ENCODE results near the gene CAMK1D. TPM values are rescaled to one million over a fixed set of nuclear protein-coding genes. Genes with fewer than 3 reads are reported as not detected.

The CAMK1D gene
- total RNA-seq, 3 donors from 2014 or later (not counting 1 experiment from before 2014, with no cell fraction given): 44.2 to 56.4 (median 49.7) TPM

DNA sequence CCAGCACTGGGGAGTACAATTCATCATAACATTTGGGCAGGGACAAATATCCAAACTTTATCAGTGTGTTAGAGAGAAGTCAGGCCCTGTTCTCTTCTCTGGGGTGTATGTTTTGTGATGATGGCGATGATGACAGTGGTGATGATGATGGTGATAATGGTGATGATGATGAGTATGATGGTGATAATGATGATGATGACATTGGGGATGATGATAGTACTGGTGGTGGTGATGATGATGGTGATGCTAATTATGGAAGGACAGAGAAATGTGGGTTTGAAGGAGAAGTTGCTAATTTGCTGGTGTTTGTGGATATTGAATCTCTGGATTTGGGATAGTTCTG is 64.0 kb downstream of the CAMK1D start:
- intact Hi-C loops (cut with micrococcal nuclease): loop anchor here (1.0 to 5.0 kb wide), 3 partner anchors 35 to 64 kb away; partner anchors contain the start of gene CAMK1D
- H3K4me1 Mint-ChIP-seq: peaks cover 26 to 29% of the 10 kb centered on the region in 2 donors
- H3K27ac Mint-ChIP-seq: peak overlapping the region in 1 of 2 donors; percentile 62
- no peaks in the 10 kb centered on the region for H3K36me3 Mint-ChIP-seq
- DNase-seq (no peak), ATAC-seq (peak in 2 of 3 donors; percentile 63 to 74)
- H3K9me3 Mint-ChIP-seq: peaks cover 3 to 4% of the 10 kb centered on the region in 2 donors
- no peak overlapping the region for H3K4me3 Mint-ChIP-seq
- peaks cover 8% of the 10 kb centered on the region for H3K4me1 ChIP-seq (ENCODE audit: control insufficient read depth, insufficient read depth, low read length)
- TF ChIP-seq, protein P1, sequence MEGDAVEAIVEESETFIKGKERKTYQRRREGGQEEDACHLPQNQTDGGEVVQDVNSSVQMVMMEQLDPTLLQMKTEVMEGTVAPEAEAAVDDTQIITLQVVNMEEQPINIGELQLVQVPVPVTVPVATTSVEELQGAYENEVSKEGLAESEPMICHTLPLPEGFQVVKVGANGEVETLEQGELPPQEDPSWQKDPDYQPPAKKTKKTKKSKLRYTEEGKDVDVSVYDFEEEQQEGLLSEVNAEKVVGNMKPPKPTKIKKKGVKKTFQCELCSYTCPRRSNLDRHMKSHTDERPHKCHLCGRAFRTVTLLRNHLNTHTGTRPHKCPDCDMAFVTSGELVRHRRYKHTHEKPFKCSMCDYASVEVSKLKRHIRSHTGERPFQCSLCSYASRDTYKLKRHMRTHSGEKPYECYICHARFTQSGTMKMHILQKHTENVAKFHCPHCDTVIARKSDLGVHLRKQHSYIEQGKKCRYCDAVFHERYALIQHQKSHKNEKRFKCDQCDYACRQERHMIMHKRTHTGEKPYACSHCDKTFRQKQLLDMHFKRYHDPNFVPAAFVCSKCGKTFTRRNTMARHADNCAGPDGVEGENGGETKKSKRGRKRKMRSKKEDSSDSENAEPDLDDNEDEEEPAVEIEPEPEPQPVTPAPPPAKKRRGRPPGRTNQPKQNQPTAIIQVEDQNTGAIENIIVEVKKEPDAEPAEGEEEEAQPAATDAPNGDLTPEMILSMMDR (IDR thresholded peaks at IDR 0.05): no peak
- WGBS (ENCODE audit: insufficient coverage): 88% methylated on average over 1 of the region's 1 CpG
- H3K27me3 Mint-ChIP-seq (ENCODE audit: low read depth in 2 of 2): no peaks in the 10 kb centered on the region
- H3K36me3 ChIP-seq (ENCODE audit: control insufficient read depth, insufficient read depth, low read length): no peaks in the 10 kb centered on the region
- H3K9me3 ChIP-seq (ENCODE audit: control insufficient read depth, insufficient read depth, low read length): no peaks in the 10 kb centered on the region
- H3K4me3 ChIP-seq (ENCODE audit: low read length): no peak overlapping the region
- no peaks in the 10 kb centered on the region for H3K27me3 ChIP-seq (ENCODE audit: control insufficient read depth, insufficient read depth, low read length)
- no peak overlapping the region for H3K27ac ChIP-seq (ENCODE audit: low read length)

DNA sequence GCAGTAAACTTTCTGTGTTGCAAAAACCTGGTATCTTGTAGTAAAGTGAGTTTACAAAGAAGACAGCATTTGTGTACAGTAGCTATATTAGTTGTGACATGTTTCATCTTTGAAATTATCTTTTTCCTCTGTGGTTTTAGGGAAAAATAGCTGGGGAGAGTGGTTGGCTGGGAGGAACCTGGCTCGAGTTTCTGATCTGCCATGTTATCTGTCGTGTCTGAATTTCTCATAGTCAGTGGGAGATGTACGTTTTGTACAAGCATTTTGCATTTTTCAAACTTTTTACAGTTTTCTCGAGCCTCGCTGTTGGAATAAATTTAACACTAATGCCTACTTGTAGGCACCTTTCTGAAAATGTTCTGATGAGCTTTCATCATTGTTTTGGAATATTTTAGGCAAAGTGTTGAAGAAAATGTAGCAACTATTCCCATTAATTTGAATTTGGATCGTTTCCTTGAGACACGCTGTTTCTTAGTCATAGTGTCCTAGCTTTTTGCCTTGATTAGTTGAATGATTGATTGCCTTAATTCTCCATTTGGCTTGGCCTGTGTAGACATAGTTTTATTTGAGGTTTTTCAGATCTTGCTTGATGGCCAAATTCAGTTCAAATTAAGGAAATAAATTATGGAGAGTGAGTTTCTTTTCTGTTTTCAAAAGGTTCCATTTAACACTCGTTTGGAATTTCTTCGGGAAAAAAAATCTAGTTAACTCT is 65.1 kb downstream of the CAMK1D start:
- no peak overlapping the region for H3K27ac ChIP-seq (ENCODE audit: low read length)
- no peaks in the 10 kb centered on the region for H3K9me3 ChIP-seq (ENCODE audit: control insufficient read depth, insufficient read depth, low read length)
- ATAC-seq: no peak
- peaks cover 3 to 4% of the 10 kb centered on the region in 2 donors for H3K9me3 Mint-ChIP-seq
- H3K27me3 ChIP-seq (ENCODE audit: control insufficient read depth, insufficient read depth, low read length): no peaks in the 10 kb centered on the region
- peaks cover 37 to 40% of the 10 kb centered on the region in 2 donors for H3K4me1 Mint-ChIP-seq
- no peaks in the 10 kb centered on the region for H3K36me3 ChIP-seq (ENCODE audit: control insufficient read depth, insufficient read depth, low read length)
- TF ChIP-seq, protein P1 (IDR thresholded peaks at IDR 0.05): no peak
- intact Hi-C loops (cut with micrococcal nuclease): loop anchor here (5.0 kb wide), 1 partner anchor 47 kb away; no protein-coding TSS in a partner anchor
- peaks cover 13% of the 10 kb centered on the region for H3K4me1 ChIP-seq (ENCODE audit: control insufficient read depth, insufficient read depth, low read length)
- H3K4me3 Mint-ChIP-seq: no peak overlapping the region
- H3K27me3 Mint-ChIP-seq (ENCODE audit: low read depth in 2 of 2): no peaks in the 10 kb centered on the region
- no peak overlapping the region for H3K4me3 ChIP-seq (ENCODE audit: low read length)
- WGBS (ENCODE audit: insufficient coverage): 91% methylated on average over 7 of the region's 9 CpGs
- no peak for DNase-seq
- no peak overlapping the region for H3K27ac Mint-ChIP-seq
- H3K36me3 Mint-ChIP-seq: no peaks in the 10 kb centered on the region

DNA sequence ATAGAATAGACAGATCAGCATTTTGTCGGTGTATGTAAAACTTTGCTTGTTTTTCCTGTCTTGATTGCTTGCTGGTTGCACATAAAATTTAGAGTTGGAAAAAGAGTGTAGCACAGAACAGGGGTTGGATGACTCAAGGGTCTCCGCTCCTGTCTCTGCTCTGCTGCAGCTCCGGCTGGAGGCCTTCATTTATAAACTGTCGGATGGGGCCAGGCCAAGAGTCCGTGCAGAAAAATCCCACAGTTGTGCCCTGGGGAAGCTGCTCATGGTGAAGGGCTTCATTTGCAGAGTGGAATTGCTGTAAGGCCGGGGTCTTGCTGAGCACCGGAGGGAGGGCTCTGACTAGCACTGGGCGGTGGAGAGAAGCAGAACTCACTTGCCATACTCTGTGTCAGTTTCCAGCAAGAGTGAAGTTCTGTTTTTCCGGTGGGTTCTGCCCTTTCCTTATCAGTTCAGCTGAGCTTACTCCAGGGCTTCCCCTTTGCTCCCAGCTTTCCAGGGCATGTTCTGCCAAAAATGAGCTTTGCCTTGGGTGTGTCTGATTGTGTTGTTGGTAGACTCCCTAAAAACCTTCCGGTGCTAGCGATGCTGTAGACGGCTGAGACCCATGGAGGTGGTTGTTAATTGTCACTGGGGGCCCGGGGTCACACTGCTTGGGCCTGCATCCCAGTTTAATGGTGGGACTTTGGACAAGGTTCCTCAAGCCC is 67.2 kb downstream of the CAMK1D start:
- no peak overlapping the region for H3K4me3 ChIP-seq (ENCODE audit: low read length)
- peaks cover 19% of the 10 kb centered on the region for H3K4me1 ChIP-seq (ENCODE audit: control insufficient read depth, insufficient read depth, low read length)
- H3K4me1 Mint-ChIP-seq: peaks cover 40 to 48% of the 10 kb centered on the region in 2 donors
- no peaks in the 10 kb centered on the region for H3K9me3 ChIP-seq (ENCODE audit: control insufficient read depth, insufficient read depth, low read length)
- no peaks in the 10 kb centered on the region for H3K36me3 ChIP-seq (ENCODE audit: control insufficient read depth, insufficient read depth, low read length)
- ATAC-seq (no peak), DNase-seq (no peak)
- peak overlapping the region in 1 of 2 donors; percentile 2 for H3K27ac Mint-ChIP-seq
- no peaks in the 10 kb centered on the region for H3K36me3 Mint-ChIP-seq
- TF ChIP-seq, protein P1 (IDR thresholded peaks at IDR 0.05): no peak
- no peak overlapping the region for H3K27ac ChIP-seq (ENCODE audit: low read length)
- no peak overlapping the region for H3K4me3 Mint-ChIP-seq
- peaks cover 3 to 4% of the 10 kb centered on the region in 2 donors for H3K9me3 Mint-ChIP-seq
- no peaks in the 10 kb centered on the region for H3K27me3 Mint-ChIP-seq (ENCODE audit: low read depth in 2 of 2)
- WGBS (ENCODE audit: insufficient coverage): 78% methylated on average over 13 of the region's 13 CpGs
- H3K27me3 ChIP-seq (ENCODE audit: control insufficient read depth, insufficient read depth, low read length): no peaks in the 10 kb centered on the region
- intact Hi-C loops (cut with micrococcal nuclease): no loop called here
